GM12878 (cell line): ENCODE results near the gene CHIT1. TPM values are rescaled to one million over a fixed set of nuclear protein-coding genes. Genes with fewer than 3 reads are reported as not detected.

Experiments used
- ATAC-seq: fragments of 200-7000 bp; cut with Tn5 transposase; 3 replicates; pipeline ENCODE4 v1.9.1; 2020; ENCODE audit warnings: mild to moderate bottlenecking, moderate library complexity
- BruUV-seq: library from RNA; stranded (reverse); fragments of 400-500 nt; replicated peaks from 2 replicates; lab custom pipeline; 2021; lab: Mats Ljungman, UMichigan
- CTCF ChIA-PET: fragments of 300-600 bp; sonication (Branson Sonifier 250); formaldehyde crosslinking; extraction: SDS; loops from one replicate; lab custom pipeline; 2021; ENCODE audit warnings: inconsistent platforms; lab: Yijun Ruan, JAX
- POLR2A ChIA-PET: fragments of 350-600 bp; formaldehyde crosslinking; extraction: SDS; loops from one replicate; lab custom pipeline; 2021; ENCODE audit warnings: inconsistent platforms; lab: Charles Lee
- RAD21 ChIA-PET: fragments of 300-600 bp; sonication (Branson Sonifier 250); formaldehyde crosslinking; loops from one replicate; lab custom pipeline; 2023; ENCODE audit warnings: antibody characterized with exemption; ENCODE audit not compliant: unreplicated experiment; lab: Charles Lee
- SMC1A ChIA-PET: fragments of 300-600 bp; sonication (Branson Sonifier 250); formaldehyde crosslinking; loops from one replicate; lab custom pipeline; 2023; ENCODE audit not compliant: unreplicated experiment, uncharacterized antibody; lab: Charles Lee
- DNase-seq: peaks from one replicate; pipeline ENCODE4 v3.0.0-alpha.2; 2011; ENCODE audit warnings: low read depth, low spot score
- FAIRE-seq: peaks from 3 replicates; lab custom pipeline; 2011; peaks lifted over from hg19 to GRCh38; lab: Jason Lieb, UNC
- H2AFZ ChIP-seq: 2 replicates; pipeline ENCODE4 v1.6.0; 2011; ENCODE audit warnings: low read depth, low read length, control low read depth; ENCODE audit not compliant: control insufficient read depth
- H3K27ac ChIP-seq: 2 replicates; pipeline ENCODE4 v1.5.1; 2011; ENCODE audit warnings: control low read depth; ENCODE audit not compliant: control insufficient read depth, insufficient read depth
- H3K27me3 ChIP-seq, 2 experiments: replicated peaks in 1 of 2; 2 replicates each; pipeline versions ENCODE4 v1.6.0 to v1.6.1; 2011; ENCODE audit warnings: low read length in 1 of 2; ENCODE audit not compliant: control insufficient read depth in 2 of 2, insufficient read depth in 2 of 2
- H3K36me3 ChIP-seq, 2 experiments: 2 replicates each; pipeline ENCODE4 v1.5.1; 2011; ENCODE audit warnings: low read length in 1 of 2; ENCODE audit not compliant: control insufficient read depth in 2 of 2, insufficient read depth in 2 of 2
- H3K4me1 ChIP-seq: 2 replicates; pipeline ENCODE4 v1.6.1; 2011; ENCODE audit warnings: mild to moderate bottlenecking, low read length, moderate library complexity, mixed read lengths; ENCODE audit not compliant: control insufficient read depth, insufficient read depth
- H3K4me2 ChIP-seq: 2 replicates; pipeline ENCODE4 v1.6.0; 2011; ENCODE audit warnings: control low read depth; ENCODE audit not compliant: control insufficient read depth, insufficient read depth
- H3K4me3 ChIP-seq: fragments of 200-600 bp; sonication (generic); 2 replicates; pipeline ENCODE4 v1.5.1; 2016
- H3K79me2 ChIP-seq: 2 replicates; pipeline ENCODE4 v1.6.0; 2011; ENCODE audit warnings: low read length; ENCODE audit not compliant: control insufficient read depth, insufficient read depth
- H3K9ac ChIP-seq: 2 replicates; pipeline ENCODE4 v1.8.0; 2011; ENCODE audit warnings: low read length, control low read depth, mixed read lengths; ENCODE audit not compliant: control insufficient read depth, insufficient read depth
- H3K9me3 ChIP-seq: replicated peaks from 3 replicates; pipeline ENCODE4 v1.5.1; 2011; ENCODE audit warnings: mild to moderate bottlenecking, low read length; ENCODE audit not compliant: control insufficient read depth, insufficient read depth
- H4K20me1 ChIP-seq: 2 replicates; pipeline ENCODE4 v1.6.0; 2011; ENCODE audit not compliant: control insufficient read depth, insufficient read depth
- CBFB ChIP-seq: IDR thresholded peaks from 2 replicates; pipeline ENCODE4 v1.6.1; 2016; ENCODE audit warnings: antibody characterized with exemption, low read depth
- ESRRA ChIP-seq: IDR thresholded peaks from 2 replicates; pipeline ENCODE4 v1.6.1; 2012; ENCODE audit warnings: mild to moderate bottlenecking, low read length, improper control_type of control experiment
- HCFC1 ChIP-seq: fragments of 150-350 bp; IDR thresholded peaks from 2 replicates; pipeline ENCODE4 v1.6.1; 2014; ENCODE audit warnings: low read length
- KDM1A ChIP-seq: fragments of 200-600 bp; sonication (generic); IDR thresholded peaks from 2 replicates; pipeline ENCODE4 v1.6.1; 2016; ENCODE audit warnings: borderline replicate concordance
- MYB ChIP-seq: fragments of 150-350 bp; IDR thresholded peaks from 2 replicates; pipeline ENCODE4 v1.6.1; 2014; ENCODE audit warnings: mild to moderate bottlenecking, low read depth, low read length, borderline replicate concordance
- NBN ChIP-seq: fragments of 450-650 bp; IDR thresholded peaks from 2 replicates; pipeline ENCODE4 v1.6.1; 2016
- RELA ChIP-seq: fragments of 450-650 bp; IDR thresholded peaks from 2 replicates; pipeline ENCODE4 v1.8.0; 2014; ENCODE audit warnings: borderline replicate concordance; ENCODE audit not compliant: partially characterized antibody
- RFX5 ChIP-seq: IDR thresholded peaks from 2 replicates; pipeline ENCODE4 v1.6.1; 2011; ENCODE audit warnings: low read depth, low read length, improper control_type of control experiment
- SMC3 ChIP-seq: IDR thresholded peaks from 2 replicates; pipeline ENCODE4 v1.6.1; 2011; ENCODE audit warnings: low read length, improper control_type of control experiment, borderline replicate concordance
- STAT3 ChIP-seq: IDR thresholded peaks from 2 replicates; pipeline ENCODE4 v1.6.1; 2011; ENCODE audit warnings: low read depth, low read length, improper control_type of control experiment
- ZNF274 ChIP-seq: IDR thresholded peaks from one replicate; pipeline ENCODE4 v1.8.0; 2011; ENCODE audit not compliant: insufficient read length, insufficient read depth
- WGBS: methylation state at CpG from one replicate; pipeline ENCODE4 v1.1.6; 2016; ENCODE audit warnings: low lambda C conversion rate; ENCODE audit not compliant: insufficient replicate concordance, insufficient coverage; ENCODE audit errors: missing lambda C conversion rate; 5-methylcytosine and 5-hydroxymethylcytosine counted together
- in situ Hi-C: fragments of 300-500 bp; cut with MboI; formaldehyde crosslinking; loops from 9 replicates; pipeline ENCODE4 v1.14.3; 2018; ENCODE audit warnings: mixed read lengths
- intact Hi-C: fragments of 100-400 bp; cut with micrococcal nuclease; formaldehyde crosslinking; loops from one replicate; pipeline ENCODE4 v1.14.2; 2022; ENCODE audit not compliant: unreplicated experiment
- polyA plus RNA-seq, 11 experiments: library from polyadenylated mRNA; depleted of rRNA in 4 of 11; unstranded in 6 of 11; stranded (reverse) in 5 of 11; fragments of >200 nt; fragmentation: Nextera tagmentation in 4 of 11; fragmentation: Illumina TruSeq in 1 of 11; extraction: Ambion mirVana in 4 of 11; extraction: Trizol in 1 of 11; gene quantifications; 1 replicate in 1 of 11; 2 replicates in 10 of 11; pipeline versions ENCODE4 v1.2.1 to v1.2.3, GENCODE V29; 2011 to 2016; ENCODE audit warnings: inconsistent platforms in 2 of 11, missing spikeins in 2 of 11, low read depth in 1 of 11
- total RNA-seq, 4 experiments: library from RNA; depleted of rRNA in 3 of 4; stranded (reverse); fragments of >200 nt in 3 of 4; fragmentation: Illumina TruSeq in 1 of 4; extraction: Trizol in 1 of 4; gene quantifications; 2 replicates each; pipeline versions ENCODE4 v1.2.1 to v1.2.3, GENCODE V29; 2013 to 2021
- TF ChIP-seq, protein P1 (sequence below): fragments of 450-650 bp; IDR thresholded peaks from 2 replicates; pipeline ENCODE4 v1.6.1; 2017; ENCODE audit warnings: mild to moderate bottlenecking, moderate library complexity
- TF ChIP-seq, protein P2 (sequence below): IDR thresholded peaks from 2 replicates; pipeline ENCODE4 v1.6.1; 2012; ENCODE audit warnings: low read length, inconsistent platforms
- TF ChIP-seq, protein P3 (sequence below): fragments of 450-650 bp; formaldehyde crosslinking; IDR thresholded peaks from 2 replicates; pipeline ENCODE4 v1.4.0; 2022; ENCODE audit warnings: mild to moderate bottlenecking, moderate library complexity

Gene CHIT1
- total and polyA plus RNA-seq, 10 of the 15 experiments (the other 5 are each of a cell fraction or from before 2014, with no cell fraction given): 0.02 to 2.1 (median 0.76) TPM

DNA sequence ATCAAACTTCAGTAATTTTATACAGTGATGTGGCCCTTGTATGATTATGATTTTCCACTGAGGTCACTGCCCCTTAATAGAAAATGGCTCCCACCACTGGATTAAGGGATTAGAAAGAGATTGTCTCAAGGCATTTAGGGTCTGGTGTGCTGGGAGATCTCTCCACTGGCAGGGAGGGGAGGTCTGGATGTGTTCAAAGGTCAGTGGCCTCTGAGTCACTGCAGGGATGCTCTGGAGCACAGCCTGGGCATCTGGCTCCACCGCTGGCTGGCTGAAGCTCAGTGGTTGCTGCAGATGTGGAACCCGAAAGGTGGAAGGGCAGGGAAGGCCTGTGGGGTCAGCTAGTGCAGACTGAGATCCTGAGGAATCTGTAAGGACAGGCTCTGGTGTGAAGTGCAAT, 24.7 kb downstream of the CHIT1 start:
- intact Hi-C loops: no loop called here
- in situ Hi-C loops: no loop called here
- 19% methylated on average over 2 of the region's 2 CpGs for WGBS
- Histone ChIP-seq H3K4me3 (no peak overlapping the region), H3K27ac (no peak overlapping the region), H2AFZ (no peak overlapping the region), H3K27me3 (peaks cover 0 to 3% of the 10 kb centered on the region in 2 experiments; a peak in 3 of 4 replicates), H3K79me2 (no peaks in the 10 kb centered on the region), H3K4me1 (no peaks in the 10 kb centered on the region), H4K20me1 (no peaks in the 10 kb centered on the region; the same call in 1 of the 2 replicates), H3K4me2 (no peak overlapping the region), H3K36me3 (no peaks in the 10 kb centered on the region), H3K9me3 (no peaks in the 10 kb centered on the region), H3K9ac (no peak overlapping the region)
- no peak for DNase-seq
- BruUV-seq: no TSS peak
- ChIA-PET RAD21 (no interaction called here), SMC1A (interaction anchor here (1.2 to 1.3 kb wide), 2 partner anchors 9 to 165 kb away, joined by 3 read pairs; no protein-coding TSS in a partner anchor), POLR2A (no interaction called here), CTCF (interaction anchor here (1.5 kb wide), 1 partner anchor 11 kb away, joined by 7 read pairs; no protein-coding TSS in a partner anchor)
- no peak for ATAC-seq
- no peak for FAIRE-seq
- TF ChIP-seq RFX5 (no peak), HCFC1 (no peak), NBN (no peak), ZNF274 (no peak), STAT3 (no peak), RELA (no peak), CBFB (no peak), MYB (no peak), KDM1A (no peak), SMC3 (no peak), ESRRA (no peak)
- TF ChIP-seq, protein P1, sequence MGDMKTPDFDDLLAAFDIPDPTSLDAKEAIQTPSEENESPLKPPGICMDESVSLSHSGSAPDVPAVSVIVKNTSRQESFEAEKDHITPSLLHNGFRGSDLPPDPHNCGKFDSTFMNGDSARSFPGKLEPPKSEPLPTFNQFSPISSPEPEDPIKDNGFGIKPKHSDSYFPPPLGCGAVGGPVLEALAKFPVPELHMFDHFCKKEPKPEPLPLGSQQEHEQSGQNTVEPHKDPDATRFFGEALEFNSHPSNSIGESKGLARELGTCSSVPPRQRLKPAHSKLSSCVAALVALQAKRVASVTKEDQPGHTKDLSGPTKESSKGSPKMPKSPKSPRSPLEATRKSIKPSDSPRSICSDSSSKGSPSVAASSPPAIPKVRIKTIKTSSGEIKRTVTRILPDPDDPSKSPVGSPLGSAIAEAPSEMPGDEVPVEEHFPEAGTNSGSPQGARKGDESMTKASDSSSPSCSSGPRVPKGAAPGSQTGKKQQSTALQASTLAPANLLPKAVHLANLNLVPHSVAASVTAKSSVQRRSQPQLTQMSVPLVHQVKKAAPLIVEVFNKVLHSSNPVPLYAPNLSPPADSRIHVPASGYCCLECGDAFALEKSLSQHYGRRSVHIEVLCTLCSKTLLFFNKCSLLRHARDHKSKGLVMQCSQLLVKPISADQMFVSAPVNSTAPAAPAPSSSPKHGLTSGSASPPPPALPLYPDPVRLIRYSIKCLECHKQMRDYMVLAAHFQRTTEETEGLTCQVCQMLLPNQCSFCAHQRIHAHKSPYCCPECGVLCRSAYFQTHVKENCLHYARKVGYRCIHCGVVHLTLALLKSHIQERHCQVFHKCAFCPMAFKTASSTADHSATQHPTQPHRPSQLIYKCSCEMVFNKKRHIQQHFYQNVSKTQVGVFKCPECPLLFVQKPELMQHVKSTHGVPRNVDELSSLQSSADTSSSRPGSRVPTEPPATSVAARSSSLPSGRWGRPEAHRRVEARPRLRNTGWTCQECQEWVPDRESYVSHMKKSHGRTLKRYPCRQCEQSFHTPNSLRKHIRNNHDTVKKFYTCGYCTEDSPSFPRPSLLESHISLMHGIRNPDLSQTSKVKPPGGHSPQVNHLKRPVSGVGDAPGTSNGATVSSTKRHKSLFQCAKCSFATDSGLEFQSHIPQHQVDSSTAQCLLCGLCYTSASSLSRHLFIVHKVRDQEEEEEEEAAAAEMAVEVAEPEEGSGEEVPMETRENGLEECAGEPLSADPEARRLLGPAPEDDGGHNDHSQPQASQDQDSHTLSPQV: no peak
- TF ChIP-seq, protein P2, sequence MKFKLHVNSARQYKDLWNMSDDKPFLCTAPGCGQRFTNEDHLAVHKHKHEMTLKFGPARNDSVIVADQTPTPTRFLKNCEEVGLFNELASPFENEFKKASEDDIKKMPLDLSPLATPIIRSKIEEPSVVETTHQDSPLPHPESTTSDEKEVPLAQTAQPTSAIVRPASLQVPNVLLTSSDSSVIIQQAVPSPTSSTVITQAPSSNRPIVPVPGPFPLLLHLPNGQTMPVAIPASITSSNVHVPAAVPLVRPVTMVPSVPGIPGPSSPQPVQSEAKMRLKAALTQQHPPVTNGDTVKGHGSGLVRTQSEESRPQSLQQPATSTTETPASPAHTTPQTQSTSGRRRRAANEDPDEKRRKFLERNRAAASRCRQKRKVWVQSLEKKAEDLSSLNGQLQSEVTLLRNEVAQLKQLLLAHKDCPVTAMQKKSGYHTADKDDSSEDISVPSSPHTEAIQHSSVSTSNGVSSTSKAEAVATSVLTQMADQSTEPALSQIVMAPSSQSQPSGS: no peak
- TF ChIP-seq, protein P3, sequence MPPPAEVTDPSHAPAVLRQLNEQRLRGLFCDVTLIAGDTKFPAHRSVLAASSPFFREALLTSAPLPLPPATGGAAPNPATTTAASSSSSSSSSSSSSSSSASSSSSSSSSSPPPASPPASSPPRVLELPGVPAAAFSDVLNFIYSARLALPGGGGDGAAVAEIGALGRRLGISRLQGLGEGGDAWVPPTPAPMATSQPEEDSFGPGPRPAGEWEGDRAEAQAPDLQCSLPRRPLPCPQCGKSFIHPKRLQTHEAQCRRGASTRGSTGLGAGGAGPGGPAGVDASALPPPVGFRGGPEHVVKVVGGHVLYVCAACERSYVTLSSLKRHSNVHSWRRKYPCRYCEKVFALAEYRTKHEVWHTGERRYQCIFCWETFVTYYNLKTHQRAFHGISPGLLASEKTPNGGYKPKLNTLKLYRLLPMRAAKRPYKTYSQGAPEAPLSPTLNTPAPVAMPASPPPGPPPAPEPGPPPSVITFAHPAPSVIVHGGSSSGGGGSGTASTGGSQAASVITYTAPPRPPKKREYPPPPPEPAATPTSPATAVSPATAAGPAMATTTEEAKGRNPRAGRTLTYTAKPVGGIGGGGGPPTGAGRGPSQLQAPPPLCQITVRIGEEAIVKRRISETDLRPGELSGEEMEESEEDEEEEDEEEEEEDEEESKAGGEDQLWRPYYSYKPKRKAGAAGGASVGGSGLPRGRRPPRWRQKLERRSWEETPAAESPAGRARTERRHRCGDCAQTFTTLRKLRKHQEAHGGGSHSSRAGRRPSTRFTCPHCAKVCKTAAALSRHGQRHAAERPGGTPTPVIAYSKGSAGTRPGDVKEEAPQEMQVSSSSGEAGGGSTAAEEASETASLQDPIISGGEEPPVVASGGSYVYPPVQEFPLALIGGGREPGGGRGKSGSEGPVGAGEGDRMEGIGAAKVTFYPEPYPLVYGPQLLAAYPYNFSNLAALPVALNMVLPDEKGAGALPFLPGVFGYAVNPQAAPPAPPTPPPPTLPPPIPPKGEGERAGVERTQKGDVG: no peak
